GM18868 (cell line): Measurements from ENCODE around the gene HOXA4.

ENCODE experiments used
- ATAC-seq: cut with Tn5 transposase; IDR thresholded peaks from one replicate; pipeline ENCODE4 v1.9.1; 2021; ENCODE audit warnings: mild to moderate bottlenecking, moderate library complexity; ENCODE audit not compliant: unreplicated experiment

The HOXA4 gene

DNA sequence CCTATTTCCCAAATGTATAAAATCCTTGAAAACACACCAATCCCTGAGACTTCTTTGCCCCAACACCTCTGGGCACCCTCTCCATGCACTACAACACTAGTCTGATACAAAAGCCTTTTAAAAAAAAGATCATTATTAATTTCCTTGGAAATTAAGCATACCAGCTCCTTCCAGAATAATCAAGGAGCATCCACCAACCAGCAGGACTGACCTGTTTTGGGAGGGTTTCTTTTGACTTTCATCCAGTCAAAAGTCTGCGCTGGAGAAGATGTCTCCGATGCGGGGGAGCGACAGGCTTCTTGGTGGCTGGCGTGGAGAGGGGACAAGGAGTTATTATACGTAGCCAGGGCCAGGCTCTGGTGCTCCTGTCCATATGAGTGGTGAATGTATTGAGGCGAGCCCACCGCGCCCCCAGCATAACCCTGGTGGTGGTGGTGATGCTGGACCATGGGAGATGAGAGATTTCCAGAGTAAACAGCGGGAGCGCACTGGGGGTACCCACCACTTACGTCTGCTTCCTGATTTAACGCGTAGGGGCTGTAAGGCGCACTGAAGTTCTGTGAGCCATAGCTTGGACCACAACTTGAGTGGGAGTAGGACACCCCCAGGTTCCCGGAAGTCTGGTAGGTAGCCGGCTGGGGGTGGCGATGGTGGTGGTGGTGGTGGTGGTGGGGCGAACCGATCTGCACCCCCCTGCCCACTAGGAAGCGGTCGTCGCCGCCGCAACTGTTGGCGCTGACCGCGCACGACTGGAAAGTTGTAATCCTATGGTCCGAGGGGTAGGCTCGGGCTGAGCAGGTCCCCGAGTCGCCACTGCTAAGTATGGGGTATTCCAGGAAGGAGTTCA lies 35.3 kb downstream of the HOXA4 start:
- ATAC-seq: no peak

- no peak for ATAC-seq
Measured at GRCh38 chr7:27094304-27095049, 36.1 kb downstream of the HOXA4 start.

DNA sequence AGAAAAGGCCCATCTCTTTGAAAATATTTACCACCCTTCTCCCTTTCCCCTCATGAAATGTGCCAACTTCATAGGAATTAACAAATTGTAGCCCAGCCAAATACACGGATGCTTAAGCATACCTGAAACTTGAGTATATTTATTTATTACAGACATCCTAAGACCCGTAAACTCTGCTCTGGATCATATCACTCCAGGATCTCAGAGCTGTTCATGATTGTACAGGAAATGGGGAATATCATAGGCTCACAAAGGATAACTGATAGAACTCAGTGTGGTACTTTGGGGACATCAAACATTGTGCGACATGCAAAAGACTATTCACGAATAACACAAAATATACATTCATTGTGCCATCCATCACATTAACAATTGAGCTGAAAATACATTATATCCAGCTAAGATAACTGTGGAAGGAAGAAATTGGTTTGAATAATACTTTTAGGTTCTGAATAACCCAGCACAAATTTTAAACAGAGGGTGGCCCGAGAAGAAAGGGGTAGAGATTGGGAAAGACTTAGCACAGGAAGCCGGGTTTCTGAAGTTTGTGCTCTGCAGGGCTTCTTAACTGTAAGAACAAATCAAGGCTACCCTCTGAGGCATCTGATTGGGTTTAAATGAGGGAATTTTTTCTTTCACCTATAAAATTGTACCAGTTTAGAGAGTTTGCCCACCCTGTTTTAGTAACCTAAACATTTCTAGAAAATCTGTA lies 37.2 kb downstream of the HOXA4 start:
- ATAC-seq: no peak

- ATAC-seq: no peak
Measured at GRCh38 chr7:27092819-27093110, 37.8 kb downstream of the HOXA4 start.

- ATAC-seq: no peak
Measured at GRCh38 chr7:27091941-27092818, 38.4 kb downstream of the HOXA4 start.

- no peak for ATAC-seq
Measured at GRCh38 chr7:27091105-27091504, 39.5 kb downstream of the HOXA4 start.

DNA sequence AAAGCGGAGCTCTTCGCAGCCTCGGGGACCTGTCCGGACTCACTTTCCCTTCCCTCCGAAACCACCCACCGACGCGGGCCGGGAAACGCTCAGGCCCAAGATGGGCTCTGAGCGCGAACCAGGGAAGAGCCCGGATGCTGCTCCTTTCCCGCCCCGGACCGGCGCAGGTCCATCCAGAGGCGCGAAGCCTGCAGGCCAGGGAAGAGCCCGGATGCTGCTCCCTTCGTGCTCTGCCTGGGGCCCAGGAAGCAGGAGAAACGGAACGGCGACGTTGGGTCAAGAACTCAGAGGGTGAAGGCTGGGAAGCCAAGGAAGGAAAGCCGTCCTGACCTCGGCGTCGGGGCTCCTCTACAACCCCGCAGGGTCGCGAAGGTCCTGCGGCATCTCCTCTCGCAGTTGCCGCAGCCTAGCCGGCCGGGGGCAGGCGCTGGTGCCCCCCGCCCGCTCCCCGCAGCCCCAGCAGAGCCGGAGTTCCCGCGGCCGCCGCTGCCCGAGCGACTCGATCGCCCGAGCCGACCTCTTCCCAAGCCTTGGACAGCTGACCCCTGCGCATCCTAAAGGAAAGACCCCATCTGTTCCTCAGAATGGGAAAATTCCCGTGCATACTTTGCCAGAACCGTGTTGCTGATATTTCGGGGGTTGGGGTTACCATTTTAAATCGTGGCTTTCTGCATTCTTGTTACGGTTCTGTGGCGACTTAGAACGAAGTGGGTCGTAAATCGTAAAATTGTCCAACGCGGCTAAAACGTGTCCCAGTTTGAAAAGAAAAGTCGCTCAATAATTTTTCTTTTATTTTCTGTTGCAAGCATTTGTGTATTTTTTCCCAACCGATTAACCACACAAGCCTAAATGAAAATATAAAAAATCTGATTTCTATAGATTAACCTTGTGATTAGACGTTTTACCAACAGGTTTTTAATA lies 42.3 kb downstream of the HOXA4 start:
- ATAC-seq: no peak

DNA sequence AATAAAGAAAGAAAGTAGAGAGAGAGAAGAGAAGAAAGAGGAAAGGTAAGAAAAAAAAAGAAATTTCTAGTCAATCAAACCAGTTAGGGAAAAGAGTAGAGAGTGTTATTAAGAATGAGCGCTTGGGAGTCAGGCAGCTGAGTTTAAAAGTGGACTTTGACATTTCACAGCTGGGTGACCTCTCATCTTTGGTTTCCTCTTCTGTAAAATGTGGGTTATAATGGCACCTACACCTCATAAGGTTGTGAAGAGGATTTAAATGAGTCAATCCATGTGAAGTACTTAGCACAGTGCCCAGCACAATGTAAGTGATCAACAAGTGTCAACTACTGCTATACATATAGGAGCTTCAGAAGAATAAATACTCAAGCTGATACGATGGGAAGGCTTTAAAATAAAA lies 46.9 kb downstream of the HOXA4 start:
- no peak for ATAC-seq

DNA sequence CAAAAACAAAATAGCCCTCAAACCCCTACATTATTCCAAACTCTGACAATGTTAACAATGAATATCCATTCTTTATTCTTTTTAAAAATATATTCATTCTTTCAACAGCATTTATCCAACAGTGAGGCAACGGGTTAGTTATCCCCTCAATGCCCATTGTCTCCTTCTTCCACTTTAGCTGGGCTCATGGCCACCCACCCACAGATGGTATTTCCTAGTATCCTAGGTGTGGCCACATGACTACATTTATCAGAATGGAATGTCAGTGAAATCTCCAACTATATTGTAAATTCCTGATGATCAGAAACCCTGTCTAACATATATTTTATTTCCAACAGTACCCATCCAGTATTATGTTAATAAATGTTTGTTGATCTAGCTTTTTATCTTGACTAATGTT lies 48.4 kb downstream of the HOXA4 start:
- ATAC-seq: no peak

- ATAC-seq: no peak
Measured at GRCh38 chr7:27080844-27081436, 49.6 kb downstream of the HOXA4 start.

DNA sequence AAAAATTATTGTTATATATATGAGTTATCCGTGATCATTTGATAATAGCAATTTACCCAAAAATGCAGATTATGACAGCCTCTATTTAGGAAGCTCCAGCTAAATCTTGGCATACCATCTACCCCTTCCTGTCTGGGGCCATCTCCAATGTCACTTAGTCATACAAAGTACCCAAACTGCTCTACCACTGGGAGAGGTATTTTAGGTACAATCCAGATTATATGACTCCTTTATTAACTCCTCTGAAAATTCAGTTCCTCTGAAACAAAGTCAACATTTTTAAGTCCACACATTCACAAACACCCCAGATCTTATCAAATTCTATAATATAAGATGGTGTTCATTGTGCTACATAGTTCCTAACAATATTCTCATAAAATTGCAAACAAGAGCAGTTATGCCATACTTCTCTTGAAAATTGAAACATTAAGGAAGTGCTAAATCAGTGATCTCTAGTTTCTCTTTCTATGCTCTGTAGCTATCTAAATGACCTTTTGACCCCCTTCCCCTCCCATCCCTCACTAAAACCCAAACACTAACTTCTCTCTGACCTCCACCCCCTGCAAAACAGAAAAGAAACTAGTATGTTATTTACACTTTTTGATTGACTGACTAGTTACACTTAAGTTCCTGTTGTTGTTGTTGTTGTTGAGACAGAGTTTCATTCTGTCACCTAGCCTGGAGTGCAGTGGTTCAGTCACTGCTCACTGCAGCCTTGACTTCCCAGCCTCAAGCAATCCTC lies 51.2 kb downstream of the HOXA4 start:
- ATAC-seq: no peak

- ATAC-seq: no peak
Measured at GRCh38 chr7:27078616-27079233, 51.8 kb downstream of the HOXA4 start.
